ENCODE measurements around the gene CLEC18C.
"Not testable (repeated sequence)": the region's sequence is repeated elsewhere in the genome, so short reads cannot be mapped to it uniquely, and the experiment has no call there.

- TF ChIP-seq EZH2 (IDR thresholded peaks at IDR 0.05; ENCODE audit: borderline replicate concordance, low read depth, low read length, poor library complexity, severe bottlenecking); CTCF (conservative IDR thresholded peaks at IDR 0.05; ENCODE audit: low read depth, low read length): not testable (repeated sequence)
Measured at GRCh38 chr16:70142739-70143138, 30.8 kb upstream of the CLEC18C start.
